ENCODE results near the gene TOR4A. TPM values are rescaled to one million over a fixed set of nuclear protein-coding genes. Genes with fewer than 3 reads are reported as not detected.
"Not testable (repeated sequence)": the region's sequence is repeated elsewhere in the genome, so short reads cannot be mapped to it uniquely, and the experiment has no call there.

Gene TOR4A
- total and polyA plus RNA-seq, 10 of the 15 experiments (the other 5 are each of a cell fraction or from before 2014, with no cell fraction given) = 2.0 to 19.9 (median 3.7) TPM

DNA sequence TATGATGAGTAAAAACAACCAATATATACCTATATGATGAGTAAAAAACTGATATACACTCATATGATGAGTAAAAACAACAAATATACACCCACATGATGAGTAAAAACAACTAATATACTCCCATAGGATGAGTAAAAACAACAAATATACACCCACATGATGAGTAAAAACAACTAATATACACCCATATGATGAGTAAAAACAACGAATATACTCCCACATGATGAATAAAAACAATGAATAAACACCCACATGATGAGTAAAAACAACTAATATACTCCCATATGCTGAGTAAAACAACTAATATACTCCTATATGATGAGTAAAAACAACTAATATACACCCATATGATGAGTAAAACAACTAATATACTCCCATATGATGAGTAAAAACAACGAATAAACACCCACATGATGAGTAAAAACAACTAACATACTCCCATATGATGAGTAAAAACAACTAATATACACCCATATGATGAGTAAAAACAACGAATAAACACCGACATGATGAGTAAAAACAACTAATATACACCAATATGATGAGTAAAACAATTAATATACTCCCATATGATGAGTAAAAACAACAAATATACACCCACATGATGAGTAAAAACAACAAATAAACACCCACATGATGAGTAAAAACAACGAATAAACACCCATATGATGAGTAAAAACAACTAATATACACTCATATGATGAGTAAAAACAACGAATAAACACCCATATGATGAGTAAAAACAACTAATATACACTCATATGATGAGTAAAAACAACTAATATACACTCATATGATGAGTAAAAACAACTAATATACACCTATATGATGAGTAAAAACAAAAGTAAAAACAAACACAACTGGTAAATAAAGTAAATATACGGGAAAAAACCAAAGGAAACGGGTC, 50.4 kb downstream of the TOR4A start:
- CTCF ChIA-PET; SMC1A ChIA-PET (ENCODE audit: uncharacterized antibody, unreplicated experiment); H3K27me3 ChIP-seq (replicated peaks in 1 of 2; ENCODE audit: control insufficient read depth in 2 of 2, insufficient read depth in 2 of 2, low read length in 1 of 2); H3K9me3 ChIP-seq (replicated peaks; ENCODE audit: control insufficient read depth, insufficient read depth, low read length); H3K4me3 ChIP-seq; H3K79me2 ChIP-seq (ENCODE audit: control insufficient read depth, insufficient read depth, low read length); intact Hi-C loops (cut with micrococcal nuclease; ENCODE audit: unreplicated experiment); POLR2A ChIA-PET; RAD21 ChIA-PET (ENCODE audit: unreplicated experiment); H3K4me1 ChIP-seq (ENCODE audit: control insufficient read depth, insufficient read depth, low read length); BruUV-seq (replicated peaks); DNase-seq (ENCODE audit: low read depth, low spot score); in situ Hi-C loops (cut with MboI); H3K36me3 ChIP-seq (ENCODE audit: control insufficient read depth in 2 of 2, insufficient read depth in 2 of 2, low read length in 1 of 2); H3K27ac ChIP-seq (ENCODE audit: control insufficient read depth, insufficient read depth); ATAC-seq; H3K9ac ChIP-seq (ENCODE audit: control insufficient read depth, insufficient read depth, low read length); H3K4me2 ChIP-seq (ENCODE audit: control insufficient read depth, insufficient read depth); H4K20me1 ChIP-seq (ENCODE audit: control insufficient read depth, insufficient read depth); H2AFZ ChIP-seq (ENCODE audit: control insufficient read depth, low read depth, low read length): not testable (repeated sequence)
- peak; percentile 98 for FAIRE-seq
- 17% methylated on average over 8 of the region's 8 CpGs for WGBS (ENCODE audit: insufficient coverage, insufficient replicate concordance, low lambda C conversion rate, missing lambda C conversion rate)
- TF ChIP-seq BCL3 (IDR thresholded peaks at IDR 0.05; ENCODE audit: borderline replicate concordance, insufficient read depth, low read depth, low read length, poor library complexity, severe bottlenecking) (peak; percentile 38), RUNX3 (IDR thresholded peaks at IDR 0.05; ENCODE audit: low read length) (peak; percentile 37; the same call in 1 of the 2 replicates), JUNB (IDR thresholded peaks at IDR 0.05) (peak; percentile 92)

DNA sequence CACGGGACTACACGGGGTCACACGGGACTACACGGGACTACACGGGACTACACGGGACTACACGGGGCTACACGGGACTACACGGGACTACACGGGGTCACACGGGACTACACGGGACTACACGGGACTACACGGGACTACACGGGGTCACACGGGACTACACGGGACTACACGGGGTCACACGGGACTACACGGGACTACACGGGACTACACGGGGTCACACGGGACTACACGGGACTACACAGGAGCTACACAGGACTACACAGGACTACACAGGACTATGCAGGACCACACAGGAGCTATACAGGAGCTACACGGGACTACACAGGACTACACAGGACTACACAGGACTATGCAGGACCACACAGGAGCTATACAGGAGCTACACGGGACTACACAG, 52.1 kb downstream of the TOR4A start:
- not testable (repeated sequence) for ATAC-seq

More for the DNA sequence above, 52.1 kb downstream of the TOR4A start:
- in situ Hi-C loops (cut with MboI); intact Hi-C loops (cut with micrococcal nuclease; ENCODE audit: unreplicated experiment); H3K79me2 ChIP-seq (ENCODE audit: control insufficient read depth, insufficient read depth, low read length); H4K20me1 ChIP-seq (ENCODE audit: control insufficient read depth, insufficient read depth); POLR2A ChIA-PET; H3K9me3 ChIP-seq (replicated peaks; ENCODE audit: control insufficient read depth, insufficient read depth, low read length); H3K36me3 ChIP-seq (ENCODE audit: control insufficient read depth in 2 of 2, insufficient read depth in 2 of 2, low read length in 1 of 2); H3K27me3 ChIP-seq (replicated peaks in 1 of 2; ENCODE audit: control insufficient read depth in 2 of 2, insufficient read depth in 2 of 2, low read length in 1 of 2); FAIRE-seq; H2AFZ ChIP-seq (ENCODE audit: control insufficient read depth, low read depth, low read length); RAD21 ChIA-PET (ENCODE audit: unreplicated experiment); H3K27ac ChIP-seq (ENCODE audit: control insufficient read depth, insufficient read depth); H3K4me3 ChIP-seq; SMC1A ChIA-PET (ENCODE audit: uncharacterized antibody, unreplicated experiment); CTCF ChIA-PET; H3K9ac ChIP-seq (ENCODE audit: control insufficient read depth, insufficient read depth, low read length); BruUV-seq (replicated peaks); H3K4me2 ChIP-seq (ENCODE audit: control insufficient read depth, insufficient read depth); DNase-seq (ENCODE audit: low read depth, low spot score); H3K4me1 ChIP-seq (ENCODE audit: control insufficient read depth, insufficient read depth, low read length): not testable (repeated sequence)
- 86% methylated on average over 26 of the region's 26 CpGs for WGBS (ENCODE audit: insufficient coverage, insufficient replicate concordance, low lambda C conversion rate, missing lambda C conversion rate)

Data from GM12878 (cell line).